ENCODE measurements around the gene UBXN7. TPM values are rescaled to one million over a fixed set of nuclear protein-coding genes. Genes with fewer than 3 reads are reported as not detected.

The UBXN7 gene
- total and polyA plus RNA-seq, 9 of the 15 experiments (the other 6 are each of a cell fraction or from before 2014, with no cell fraction given) = 3.5 to 44.6 (median 13.4) TPM

DNA sequence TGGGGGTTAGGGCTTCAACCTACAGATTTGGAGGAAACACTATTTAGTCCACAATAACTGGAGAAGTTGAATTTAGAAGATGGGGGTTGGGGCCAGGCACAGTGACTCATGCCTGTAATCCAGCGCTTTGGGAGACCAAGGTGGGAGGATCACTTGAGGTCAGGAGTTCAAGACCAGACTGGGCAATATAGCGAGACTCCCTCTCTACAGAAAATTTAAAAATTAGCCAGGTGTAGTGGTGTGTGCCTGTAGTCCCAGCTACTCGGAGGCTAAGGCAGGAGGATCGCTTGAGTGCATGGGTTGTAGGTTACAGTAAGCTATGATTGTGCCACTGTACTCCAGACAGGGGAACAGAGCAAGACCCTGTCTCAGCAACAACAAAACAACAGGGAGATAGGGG is 109.2 kb downstream of the UBXN7 start:
- Histone ChIP-seq H3K27me3 (ENCODE audit: control insufficient read depth in 2 of 2, insufficient read depth in 2 of 2, low read length in 2 of 2) (no peaks in the 10 kb centered on the region), H3K4me3 (no peak overlapping the region), H3K79me2 (ENCODE audit: control insufficient read depth, insufficient read depth, low read length) (peaks cover 4% of the 10 kb centered on the region; the same call in 1 of the 3 replicates), H3K9ac (ENCODE audit: insufficient read depth in 1 of 2, low read depth in 2 of 2, low read length in 2 of 2) (no peak overlapping the region), H3K9me1 (ENCODE audit: control insufficient read depth, insufficient read depth, low read length) (no peaks in the 10 kb centered on the region), H3K36me3 (ENCODE audit: control insufficient read depth, insufficient read depth, low read length) (peaks cover 82% of the 10 kb centered on the region), H3K9me3 (replicated peaks; ENCODE audit: control insufficient read depth, insufficient read depth, low read depth, low read length) (no peaks in the 10 kb centered on the region; the same call in 1 of the 2 replicates), H4K20me1 (replicated peaks; ENCODE audit: control insufficient read depth, insufficient read depth, low read length) (no peaks in the 10 kb centered on the region), H2AFZ (ENCODE audit: low read depth, low read length) (no peak overlapping the region), H3K27ac (ENCODE audit: extremely low read depth, low read depth, low read length) (no peak overlapping the region), H3K4me1 (replicated peaks in 1 of 2; ENCODE audit: control insufficient read depth in 2 of 2, insufficient read depth in 2 of 2, low read length in 2 of 2) (peaks cover 4 to 8% of the 10 kb centered on the region in 2 experiments; a peak in 3 of 5 replicates), H3K4me2 (ENCODE audit: insufficient read depth, low read length) (no peak overlapping the region)
- FAIRE-seq = peak; percentile 32
- POLR2A ChIA-PET = interaction anchor here (1.1 to 4.9 kb wide), 3 partner anchors 8 to 14 kb away, joined by 4 to 51 read pairs (median 8); partner anchors contain the start of gene TM4SF19
- TF ChIP-seq, protein P1, sequence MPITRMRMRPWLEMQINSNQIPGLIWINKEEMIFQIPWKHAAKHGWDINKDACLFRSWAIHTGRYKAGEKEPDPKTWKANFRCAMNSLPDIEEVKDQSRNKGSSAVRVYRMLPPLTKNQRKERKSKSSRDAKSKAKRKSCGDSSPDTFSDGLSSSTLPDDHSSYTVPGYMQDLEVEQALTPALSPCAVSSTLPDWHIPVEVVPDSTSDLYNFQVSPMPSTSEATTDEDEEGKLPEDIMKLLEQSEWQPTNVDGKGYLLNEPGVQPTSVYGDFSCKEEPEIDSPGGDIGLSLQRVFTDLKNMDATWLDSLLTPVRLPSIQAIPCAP (CRISPR knock-in tag; IDR thresholded peaks at IDR 0.05; ENCODE audit: borderline replicate concordance) = no peak
- TF ChIP-seq, protein P2, sequence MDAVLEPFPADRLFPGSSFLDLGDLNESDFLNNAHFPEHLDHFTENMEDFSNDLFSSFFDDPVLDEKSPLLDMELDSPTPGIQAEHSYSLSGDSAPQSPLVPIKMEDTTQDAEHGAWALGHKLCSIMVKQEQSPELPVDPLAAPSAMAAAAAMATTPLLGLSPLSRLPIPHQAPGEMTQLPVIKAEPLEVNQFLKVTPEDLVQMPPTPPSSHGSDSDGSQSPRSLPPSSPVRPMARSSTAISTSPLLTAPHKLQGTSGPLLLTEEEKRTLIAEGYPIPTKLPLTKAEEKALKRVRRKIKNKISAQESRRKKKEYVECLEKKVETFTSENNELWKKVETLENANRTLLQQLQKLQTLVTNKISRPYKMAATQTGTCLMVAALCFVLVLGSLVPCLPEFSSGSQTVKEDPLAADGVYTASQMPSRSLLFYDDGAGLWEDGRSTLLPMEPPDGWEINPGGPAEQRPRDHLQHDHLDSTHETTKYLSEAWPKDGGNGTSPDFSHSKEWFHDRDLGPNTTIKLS (IDR thresholded peaks at IDR 0.05; ENCODE audit: borderline replicate concordance, low read depth) = no peak
- TF ChIP-seq JUND (IDR thresholded peaks at IDR 0.05; ENCODE audit: borderline replicate concordance, low read depth, low read length) (peak; percentile 41), JUND (tag; IDR thresholded peaks at IDR 0.05; ENCODE audit: borderline replicate concordance, low read depth, low read length) (no peak; the same call in 2 of the 3 replicates), LEF1 (IDR thresholded peaks at IDR 0.05) (no peak), ZNF668 (CRISPR knock-in tag; IDR thresholded peaks at IDR 0.05) (no peak), FIP1L1 (IDR thresholded peaks at IDR 0.05; ENCODE audit: low read depth, low read length, poor library complexity, severe bottlenecking) (no peak), ZNF121 (CRISPR knock-in tag; conservative IDR thresholded peaks at IDR 0.05) (peak; percentile 97), ZNF217 (CRISPR knock-in tag; IDR thresholded peaks at IDR 0.05) (no peak), ZNF184 (CRISPR knock-in tag; IDR thresholded peaks at IDR 0.05) (no peak), DPF2 (IDR thresholded peaks at IDR 0.05) (peak; percentile 26; the same call in 1 of the 2 replicates), MYNN (IDR thresholded peaks at IDR 0.05) (no peak), MYNN (CRISPR knock-in tag; IDR thresholded peaks at IDR 0.05) (no peak), ZNF589 (CRISPR knock-in tag; IDR thresholded peaks at IDR 0.05; ENCODE audit: low read depth) (no peak), ZNF347 (CRISPR knock-in tag; IDR thresholded peaks at IDR 0.05; ENCODE audit: low read depth) (no peak), FOXP1 (CRISPR knock-in tag; IDR thresholded peaks at IDR 0.05) (no peak)
- intact Hi-C loops (cut with micrococcal nuclease) (no loop called here), in situ Hi-C loops (cut with MboI) (no loop called here)
- WGBS (ENCODE audit: insufficient coverage, low coverage, missing lambda C conversion rate) = 69% methylated on average over 4 of the region's 4 CpGs
- no peak for ATAC-seq
- no TSS peak for BruUV-seq (replicated peaks)
- no peak for DNase-seq (ENCODE audit: extremely low read depth in 1 of 4, low spot score in 3 of 4)
- CTCF ChIA-PET (ENCODE audit: low intra/inter-chr PET ratio) = no interaction called here

All from K562 (cell line).